RWPE1 (cell line): ENCODE measurements around the gene BEST1.
A peak's percentile ranks its signal among the peaks of the same experiment; 100 is the strongest.

ENCODE experiments used
- CTCF ChIA-PET: fragments of 350-600 bp; sonication (Branson Sonifier 250); formaldehyde crosslinking; extraction: SDS; loops from one replicate; lab custom pipeline; 2021; lab: Yijun Ruan, JAX
- POLR2A ChIA-PET: fragments of 400-600 bp; formaldehyde crosslinking; extraction: SDS; loops from one replicate; lab custom pipeline; 2020; ENCODE audit warnings: antibody characterized with exemption; ENCODE audit not compliant: low non-redundant PET; lab: Yijun Ruan, JAX
- DNase-seq: peaks from one replicate; pipeline ENCODE4 v3.0.0; 2012; ENCODE audit warnings: low spot score
- H3K27ac ChIP-seq: fragments of 450-650 bp; 2 replicates; pipeline ENCODE4 v1.5.1; 2017
- CTCF ChIP-seq: fragments of 450-650 bp; conservative IDR thresholded peaks from 2 replicates; pipeline ENCODE4 v1.5.1; 2017; ENCODE audit warnings: low read depth, mild to moderate bottlenecking

BEST1 gene

GRCh38 chr11:61974766-61975631 lies 24.8 kb downstream of the BEST1 start:
- CTCF ChIA-PET = interaction anchor here (0.6 to 1.0 kb wide), 2 partner anchors 9 to 362 kb away, joined by 3 read pairs; partner anchors contain the start of gene ASRGL1
- TF ChIP-seq CTCF = no peak
- POLR2A ChIA-PET = interaction anchor here (0.7 kb wide), 1 partner anchor 16 kb away, joined by 3 read pairs; no protein-coding TSS in a partner anchor
- DNase-seq = no peak
- H3K27ac ChIP-seq = peak overlapping the region; percentile 78

DNA sequence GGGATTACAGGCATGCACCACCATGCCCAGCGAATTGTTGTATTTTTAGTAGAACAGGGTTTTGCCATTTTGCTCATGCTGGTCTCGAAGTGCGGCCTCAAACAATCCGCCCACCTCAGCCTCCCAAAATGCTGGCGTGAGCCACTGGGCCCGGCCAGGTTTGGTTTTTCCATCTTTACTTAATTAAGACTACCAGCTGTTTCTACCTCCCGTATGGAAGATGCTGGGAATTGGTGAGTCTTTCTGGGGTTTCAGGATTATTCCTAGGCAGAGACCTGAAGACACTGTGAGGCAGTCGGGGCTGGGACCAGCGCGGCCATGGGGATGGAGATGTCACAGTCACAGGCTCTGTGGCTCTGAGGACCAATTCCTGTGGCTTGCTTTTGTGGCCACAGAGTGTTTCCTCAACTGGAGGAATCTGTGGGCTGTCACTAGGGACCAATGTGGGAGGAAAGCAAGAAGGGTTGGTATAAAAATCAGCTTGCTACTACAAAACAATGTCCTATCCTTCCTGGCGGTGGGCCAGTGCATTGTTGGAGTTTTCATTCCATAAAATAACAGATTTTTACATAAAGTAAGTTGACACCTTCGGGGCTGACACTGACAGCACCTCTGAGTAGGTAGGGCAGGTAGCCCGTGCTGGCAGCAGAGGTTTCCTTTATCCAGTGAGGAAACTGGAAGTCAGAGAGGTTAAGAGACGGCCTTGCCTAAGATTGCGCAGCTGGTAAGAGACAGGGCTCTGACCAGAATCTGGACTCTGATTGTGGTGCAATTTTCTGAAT lies 25.7 kb downstream of the BEST1 start:
- ChIA-PET POLR2A (no interaction called here), CTCF (no interaction called here)
- no peak for TF ChIP-seq CTCF
- H3K27ac ChIP-seq = peak overlapping the region; percentile 78
- no peak for DNase-seq

- ChIA-PET POLR2A (no interaction called here), CTCF (no interaction called here)
- TF ChIP-seq CTCF = no peak
- peak overlapping the region; percentile 78 for H3K27ac ChIP-seq
- DNase-seq = no peak
Observed at GRCh38 chr11:61976420-61976800, 26.3 kb downstream of the BEST1 start.

- CTCF ChIA-PET = interaction anchor here (0.6 kb wide), 1 partner anchor 49 kb away, joined by 3 read pairs; no protein-coding TSS in a partner anchor
- no peak for DNase-seq
- peak overlapping the region; percentile 78 for H3K27ac ChIP-seq
- no peak for TF ChIP-seq CTCF
- POLR2A ChIA-PET = no interaction called here
Observed at GRCh38 chr11:61976813-61977475, 26.8 kb downstream of the BEST1 start.

DNA sequence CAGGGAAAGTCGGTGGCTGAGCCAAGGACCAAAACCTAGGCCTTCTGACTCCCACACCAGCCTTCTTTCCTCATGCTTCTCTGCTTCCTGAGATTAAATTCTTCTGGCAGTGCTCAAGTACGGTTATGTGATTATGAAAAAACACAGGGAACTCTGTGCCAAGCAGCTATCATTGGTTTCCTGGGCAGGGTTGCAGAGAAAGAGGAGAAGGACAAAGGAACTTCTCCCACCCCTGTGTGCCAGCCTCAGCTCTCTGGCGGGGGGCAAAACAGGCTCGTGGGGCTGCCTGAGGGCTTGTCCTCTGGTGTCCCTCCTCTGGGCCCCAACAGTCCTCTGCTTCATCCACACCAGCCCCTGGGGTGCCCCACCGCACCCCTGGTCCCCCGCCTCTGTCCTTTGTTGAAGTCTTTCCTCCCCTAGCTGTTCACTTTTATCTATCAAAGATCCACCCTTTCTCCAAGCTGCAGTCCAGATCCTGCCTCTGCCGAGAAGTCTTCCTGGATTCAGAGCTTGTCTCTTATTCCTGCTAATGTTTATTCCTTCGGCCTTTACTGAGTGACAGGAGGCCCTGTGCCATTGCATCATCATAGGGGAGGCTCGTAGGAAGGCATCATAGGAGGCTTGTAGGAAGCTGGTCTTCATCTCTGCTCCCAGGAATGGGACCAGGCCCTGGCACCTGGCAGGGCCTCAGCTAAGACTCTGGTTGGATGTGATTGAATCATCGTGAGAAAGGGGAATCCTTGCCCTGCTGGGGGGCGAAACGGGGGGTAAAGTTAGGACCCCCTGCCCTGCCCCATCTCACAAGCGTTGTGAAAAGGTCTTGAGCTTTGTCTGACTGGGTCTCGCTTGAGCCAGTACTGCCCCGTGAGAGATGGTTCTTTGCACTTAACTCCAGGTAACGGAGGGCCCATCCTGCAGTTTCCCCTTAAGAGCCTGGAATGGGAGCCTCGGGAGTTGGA lies 28.8 kb downstream of the BEST1 start:
- no peak for TF ChIP-seq CTCF
- ChIA-PET CTCF (interaction anchor here (0.9 kb wide), 1 partner anchor 10 kb away, joined by 4 read pairs; no protein-coding TSS in a partner anchor), POLR2A (interaction anchor here (0.8 kb wide), 1 partner anchor 11 kb away, joined by 3 read pairs; no protein-coding TSS in a partner anchor)
- DNase-seq = no peak
- H3K27ac ChIP-seq = peak overlapping the region; percentile 70
